SU-DHL-6 (cell line): ENCODE measurements around the gene S1PR1.

ENCODE experiments used
- CTCF ChIP-seq: fragments of 200-600 bp; sonication (generic); IDR thresholded peaks from one replicate; pipeline ENCODE4 v1.5.1; 2017; ENCODE audit warnings: antibody characterized with exemption, mild to moderate bottlenecking, low read length, moderate library complexity; ENCODE audit not compliant: insufficient read depth, poor library complexity, severe bottlenecking
- EZH2phosphoT487 ChIP-seq: fragments of 200-600 bp; sonication (generic), shearing (Covaris generic); conservative IDR thresholded peaks from 2 replicates; pipeline ENCODE4 v1.6.1; 2018; ENCODE audit warnings: mild to moderate bottlenecking, antibody characterized with exemption, low read length, moderate library complexity, mixed read lengths

- no peak for TF ChIP-seq CTCF
- TF ChIP-seq EZH2phosphoT487, result no peak
These were observed 43.3 kb downstream of the S1PR1 start for GRCh38 chr1:101280049-101280592.
